ENCODE data around the gene CDH16.

GRCh38 chr16:66859397-66860068 lies 59.2 kb downstream of the CDH16 start:
- TF ChIP-seq, protein P1, sequence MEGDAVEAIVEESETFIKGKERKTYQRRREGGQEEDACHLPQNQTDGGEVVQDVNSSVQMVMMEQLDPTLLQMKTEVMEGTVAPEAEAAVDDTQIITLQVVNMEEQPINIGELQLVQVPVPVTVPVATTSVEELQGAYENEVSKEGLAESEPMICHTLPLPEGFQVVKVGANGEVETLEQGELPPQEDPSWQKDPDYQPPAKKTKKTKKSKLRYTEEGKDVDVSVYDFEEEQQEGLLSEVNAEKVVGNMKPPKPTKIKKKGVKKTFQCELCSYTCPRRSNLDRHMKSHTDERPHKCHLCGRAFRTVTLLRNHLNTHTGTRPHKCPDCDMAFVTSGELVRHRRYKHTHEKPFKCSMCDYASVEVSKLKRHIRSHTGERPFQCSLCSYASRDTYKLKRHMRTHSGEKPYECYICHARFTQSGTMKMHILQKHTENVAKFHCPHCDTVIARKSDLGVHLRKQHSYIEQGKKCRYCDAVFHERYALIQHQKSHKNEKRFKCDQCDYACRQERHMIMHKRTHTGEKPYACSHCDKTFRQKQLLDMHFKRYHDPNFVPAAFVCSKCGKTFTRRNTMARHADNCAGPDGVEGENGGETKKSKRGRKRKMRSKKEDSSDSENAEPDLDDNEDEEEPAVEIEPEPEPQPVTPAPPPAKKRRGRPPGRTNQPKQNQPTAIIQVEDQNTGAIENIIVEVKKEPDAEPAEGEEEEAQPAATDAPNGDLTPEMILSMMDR (IDR thresholded peaks at IDR 0.05; ENCODE audit: insufficient read depth, low read length) = no peak
- no peak for TF ChIP-seq REST (IDR thresholded peaks at IDR 0.05; ENCODE audit: insufficient replicate concordance, low read depth)

Data from HL-60 (cell line).